Left lung (tissue), 10 donors: ENCODE results near the gene FBXO38. TPM values are rescaled to one million over a fixed set of nuclear protein-coding genes. Genes with fewer than 3 reads are reported as not detected.

Experiments used
- ATAC-seq: fragments of 200-7000 bp; cut with Tn5 transposase; one replicate; pipeline ENCODE4 v1.9.1; 2020; ENCODE audit warnings: moderate library complexity
- DNase-seq, 4 donors: peaks; one replicate each; pipeline ENCODE4 v3.0.0-alpha.2; 2013 to 2020
- H3K27ac ChIP-seq, 2 donors: fragments of 200-600 bp; sonication (generic) in 1 of 2; one replicate each; pipeline versions ENCODE4 v1.5.0 to v1.8.0; 2020 to 2021
- H3K27me3 ChIP-seq, 2 donors: fragments of 200-600 bp; sonication (generic) in 1 of 2; one replicate each; pipeline versions ENCODE4 v1.5.0 to v1.8.0; 2020 to 2021
- H3K36me3 ChIP-seq, 2 donors: fragments of 200-600 bp; sonication (generic) in 1 of 2; one replicate each; pipeline versions ENCODE4 v1.5.0 to v1.8.0; 2020 to 2021
- H3K4me1 ChIP-seq, 2 donors: fragments of 200-600 bp; one replicate each; pipeline ENCODE4 v1.8.0; 2021
- H3K4me3 ChIP-seq, 2 donors: fragments of 200-600 bp; sonication (generic) in 1 of 2; one replicate each; pipeline versions ENCODE4 v1.5.0 to v1.8.0; 2020 to 2021; ENCODE audit warnings: mild to moderate bottlenecking in 1 of 2
- H3K9me3 ChIP-seq, 2 donors: fragments of 200-600 bp; sonication (generic) in 1 of 2; one replicate each; pipeline versions ENCODE4 v1.5.0 to v1.8.0; 2020 to 2021
- CTCF ChIP-seq, 2 donors: fragments of 200-600 bp; sonication (generic) in 1 of 2; IDR thresholded peaks; one replicate each; pipeline versions ENCODE4 v1.5.0 to v1.8.0; 2021; ENCODE audit warnings: antibody characterized with exemption in 2 of 2
- intact Hi-C, 2 donors: fragments of 100-400 bp; cut with DNase I; formaldehyde crosslinking; loops; one replicate each; pipeline versions ENCODE4 v1.11.2 to v1.14.2; 2022
- polyA plus RNA-seq, 6 donors: library from polyadenylated mRNA; unstranded; fragments of 120-200 nt; gene quantifications; one replicate each; pipeline ENCODE4 v1.2.1, GENCODE V29; 2013; ENCODE audit not compliant: insufficient read length in 6 of 6
- total RNA-seq, 2 donors: library from RNA; stranded (reverse); fragmentation: NEBNext Ultra II Directional; extraction: Animal tissue kit (Norgen Biotek cat#: 25700); gene quantifications; one replicate each; pipeline ENCODE4 v1.2.1, GENCODE V29; 2021
- donor health status: DM: no; HTN: yes; CAD: no.
- donor health status: DM: no; HTN: no; CAD: no.

Gene FBXO38
- total and polyA plus RNA-seq, 8 donors = 45.0 to 72.9 (median 52.8) TPM

GRCh38 chr5:148382961-148383360, 797 bp upstream of the FBXO38 start:
- Histone ChIP-seq H3K27me3 (no peaks in the 10 kb centered on the region), H3K27ac (peak overlapping the region; percentile 85 to 93), H3K9me3 (peaks cover 0 to 11% of the 10 kb centered on the region in 2 donors), H3K4me3 (peak overlapping the region; percentile 75 to 80), H3K36me3 (peaks cover 0 to 9% of the 10 kb centered on the region in 2 donors), H3K4me1 (peaks cover 7 to 51% of the 10 kb centered on the region in 2 donors)
- ATAC-seq = peak; percentile 7
- no peak for DNase-seq
- no peak for TF ChIP-seq CTCF (IDR thresholded peaks at IDR 0.05)
- intact Hi-C loops = no loop called here

- no peak for TF ChIP-seq CTCF (IDR thresholded peaks at IDR 0.05)
- DNase-seq = peak in 1 of 4 donors; percentile 27
- Histone ChIP-seq H3K36me3 (peaks cover 0 to 14% of the 10 kb centered on the region in 2 donors), H3K4me3 (peak overlapping the region; percentile 75 to 80), H3K27ac (peak overlapping the region; percentile 85 to 93), H3K9me3 (no peaks in the 10 kb centered on the region), H3K27me3 (no peaks in the 10 kb centered on the region), H3K4me1 (peaks cover 7 to 64% of the 10 kb centered on the region in 2 donors)
- intact Hi-C loops = no loop called here
- ATAC-seq = peak; percentile 6
Observed at GRCh38 chr5:148384380-148384737, 601 bp downstream of the FBXO38 start.

GRCh38 chr5:148385094-148385493, 1.3 kb downstream of the FBXO38 start:
- no peak for ATAC-seq
- intact Hi-C loops = no loop called here
- peak overlapping the region in 1 of 2 donors; percentile 39 for H3K27ac ChIP-seq
- no peak for DNase-seq
- no peak for TF ChIP-seq CTCF (IDR thresholded peaks at IDR 0.05)
- peaks cover 0 to 14% of the 10 kb centered on the region in 2 donors for H3K36me3 ChIP-seq
- H3K4me1 ChIP-seq = peaks cover 7 to 68% of the 10 kb centered on the region in 2 donors
- H3K9me3 ChIP-seq = no peaks in the 10 kb centered on the region
- H3K4me3 ChIP-seq = peak overlapping the region in 1 of 2 donors; percentile 80
- no peaks in the 10 kb centered on the region for H3K27me3 ChIP-seq

- H3K27me3 ChIP-seq = no peaks in the 10 kb centered on the region
- H3K27ac ChIP-seq = no peak overlapping the region
- TF ChIP-seq CTCF (IDR thresholded peaks at IDR 0.05) = no peak
- intact Hi-C loops = no loop called here
- no peaks in the 10 kb centered on the region for H3K9me3 ChIP-seq
- no peak overlapping the region for H3K4me3 ChIP-seq
- no peak for ATAC-seq
- no peak for DNase-seq
- H3K36me3 ChIP-seq = peaks cover 0 to 14% of the 10 kb centered on the region in 2 donors
- H3K4me1 ChIP-seq = peaks cover 7 to 78% of the 10 kb centered on the region in 2 donors
Observed at GRCh38 chr5:148386041-148386440, 2.3 kb downstream of the FBXO38 start.

GRCh38 chr5:148387325-148387724, 3.6 kb downstream of the FBXO38 start:
- no peaks in the 10 kb centered on the region for H3K9me3 ChIP-seq
- intact Hi-C loops = no loop called here
- no peak overlapping the region for H3K27ac ChIP-seq
- DNase-seq (no peak), ATAC-seq (no peak)
- peaks cover 0 to 14% of the 10 kb centered on the region in 2 donors for H3K36me3 ChIP-seq
- no peaks in the 10 kb centered on the region for H3K27me3 ChIP-seq
- H3K4me1 ChIP-seq = peaks cover 7 to 86% of the 10 kb centered on the region in 2 donors
- no peak overlapping the region for H3K4me3 ChIP-seq
- TF ChIP-seq CTCF (IDR thresholded peaks at IDR 0.05) = no peak
